Measurements from ENCODE around the gene F2. TPM values are rescaled to one million over a fixed set of nuclear protein-coding genes. Genes with fewer than 3 reads are reported as not detected.
A peak's percentile ranks its signal among the peaks of the same experiment; 100 is the strongest.
"Not testable (repeated sequence)": the region's sequence is repeated elsewhere in the genome, so short reads cannot be mapped to it uniquely, and the experiment has no call there.

F2 gene
- total RNA-seq, 1 experiment from 2014 or later = not detected

DNA sequence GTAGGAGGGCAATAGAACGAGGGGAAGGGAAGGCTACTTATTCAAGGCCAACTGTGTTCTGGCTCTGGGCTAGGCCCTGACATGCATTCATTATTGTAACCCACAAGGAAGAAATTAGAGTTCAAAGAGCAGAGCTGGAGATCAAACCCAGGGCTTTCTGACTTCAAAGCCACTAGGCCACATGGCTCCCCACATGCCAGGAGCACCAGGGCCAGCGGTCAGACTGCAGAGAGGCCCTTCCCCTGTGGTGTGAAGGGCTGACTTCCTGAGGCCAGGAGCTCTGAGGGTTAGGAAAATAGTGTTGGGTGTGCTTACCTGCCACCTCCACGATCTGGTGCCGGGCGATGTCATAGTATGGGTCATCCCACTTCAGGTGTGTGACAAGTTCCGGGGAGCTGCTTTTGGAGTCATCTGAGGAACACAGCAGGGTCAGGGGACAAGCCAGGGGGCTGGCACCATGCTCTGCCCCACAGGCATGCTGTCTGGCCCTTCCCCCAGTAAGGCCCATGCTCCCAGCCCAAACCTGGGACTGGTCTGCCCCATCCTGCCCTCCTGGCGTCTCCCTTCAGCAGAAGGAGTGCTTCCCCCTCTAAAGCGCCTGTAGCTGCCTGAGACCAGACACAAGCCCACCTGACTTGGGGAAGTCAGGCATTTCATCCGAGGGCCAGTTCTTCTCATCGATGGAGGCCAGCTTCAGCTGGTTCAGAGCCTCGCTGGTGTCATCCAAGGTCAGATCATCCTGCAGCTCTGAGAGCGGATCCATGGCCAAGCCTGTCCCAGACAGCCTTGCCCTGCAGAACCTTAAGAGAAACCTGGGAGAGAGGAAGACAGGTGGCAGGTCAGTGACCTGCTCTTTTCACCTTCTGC, 23.4 kb upstream of the F2 start:
- H3K27me3 ChIP-seq (replicated peaks) = no peaks in the 10 kb centered on the region
- peaks cover 40% of the 10 kb centered on the region for H3K36me3 ChIP-seq
- H3K27ac ChIP-seq = no peak overlapping the region
- H3K4me1 ChIP-seq (replicated peaks) = no peaks in the 10 kb centered on the region
- H3K4me3 ChIP-seq = no peak overlapping the region
- no peak for DNase-seq (ENCODE audit: low read depth in 1 of 2, low spot score in 2 of 2)
- no peaks in the 10 kb centered on the region for H3K9me3 ChIP-seq (replicated peaks)

DNA sequence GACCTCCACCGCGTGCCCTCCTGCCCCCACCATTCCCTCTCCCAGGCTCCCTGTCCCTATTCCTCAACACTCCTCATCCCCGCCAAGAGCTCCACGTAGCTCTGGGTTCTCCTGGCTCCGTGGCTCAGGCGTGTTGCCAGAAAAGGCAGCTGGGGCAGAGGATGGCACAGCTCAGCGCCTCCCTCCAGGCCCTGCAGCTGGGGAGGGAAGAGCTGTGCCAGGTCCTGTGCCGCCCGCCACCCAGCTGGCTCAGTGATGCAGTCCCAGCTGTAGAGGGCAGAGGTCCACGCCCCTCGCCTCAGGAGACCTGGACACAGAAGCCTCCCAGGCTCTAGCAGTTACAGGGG, 22.8 kb upstream of the F2 start:
- H3K36me3 ChIP-seq = peaks cover 43% of the 10 kb centered on the region
- H3K27me3 ChIP-seq (replicated peaks) = no peaks in the 10 kb centered on the region
- no peak for DNase-seq (ENCODE audit: low read depth in 1 of 2, low spot score in 2 of 2)
- no peaks in the 10 kb centered on the region for H3K4me1 ChIP-seq (replicated peaks)
- H3K4me3 ChIP-seq = no peak overlapping the region
- H3K9me3 ChIP-seq (replicated peaks) = no peaks in the 10 kb centered on the region
- no peak overlapping the region for H3K27ac ChIP-seq

DNA sequence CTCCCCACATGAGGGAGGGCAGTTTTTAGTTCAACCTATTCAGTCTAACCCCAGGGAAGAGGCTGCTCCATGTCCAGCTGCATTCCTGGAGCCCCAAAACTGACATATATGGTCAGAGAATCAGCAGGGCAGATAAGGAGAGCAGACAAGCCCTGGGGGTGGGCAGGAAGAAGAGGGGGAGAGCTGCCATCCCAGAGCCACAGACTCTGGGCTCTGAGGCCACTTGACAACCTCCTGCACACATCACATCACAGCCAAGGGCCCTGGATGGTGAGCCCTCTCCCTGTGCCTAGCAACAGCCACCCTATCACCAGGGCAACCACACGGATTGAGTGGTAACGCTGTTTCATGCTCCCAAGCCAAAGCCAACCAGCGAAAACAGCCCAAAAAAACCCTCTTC, 21.7 kb upstream of the F2 start:
- Histone ChIP-seq H3K27ac (no peak overlapping the region), H3K4me3 (no peak overlapping the region), H3K4me1 (replicated peaks) (no peaks in the 10 kb centered on the region; the same call in 1 of the 2 replicates), H3K9me3 (replicated peaks) (no peaks in the 10 kb centered on the region), H3K27me3 (replicated peaks) (no peaks in the 10 kb centered on the region), H3K36me3 (peaks cover 50% of the 10 kb centered on the region)
- DNase-seq (ENCODE audit: low read depth in 1 of 2, low spot score in 2 of 2) = no peak

DNA sequence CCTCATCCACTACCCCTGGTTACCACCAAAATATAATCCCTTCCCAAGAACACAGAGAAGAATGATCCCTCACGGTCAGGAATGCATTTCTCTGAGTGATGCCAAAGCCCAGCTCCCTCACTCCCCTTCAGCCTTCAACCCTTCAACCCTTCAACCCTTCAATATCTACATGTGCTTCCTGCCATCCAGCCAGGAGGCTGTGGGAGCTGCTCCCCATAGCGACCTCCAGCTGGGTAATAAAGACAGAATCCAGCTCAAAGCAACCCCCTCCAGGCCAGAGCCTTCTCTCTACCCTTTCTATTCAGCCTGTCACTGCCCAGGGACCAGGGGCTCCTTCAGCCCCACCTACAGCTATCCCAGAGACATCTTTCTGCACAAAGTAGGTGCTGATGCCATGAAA, 21.3 kb upstream of the F2 start:
- no peak overlapping the region for H3K4me3 ChIP-seq
- H3K27me3 ChIP-seq (replicated peaks) = no peaks in the 10 kb centered on the region
- no peaks in the 10 kb centered on the region for H3K9me3 ChIP-seq (replicated peaks)
- H3K36me3 ChIP-seq = peaks cover 54% of the 10 kb centered on the region
- H3K27ac ChIP-seq = no peak overlapping the region
- DNase-seq (ENCODE audit: low read depth in 1 of 2, low spot score in 2 of 2) = no peak
- no peaks in the 10 kb centered on the region; the same call in 1 of the 2 replicates for H3K4me1 ChIP-seq (replicated peaks)

DNA sequence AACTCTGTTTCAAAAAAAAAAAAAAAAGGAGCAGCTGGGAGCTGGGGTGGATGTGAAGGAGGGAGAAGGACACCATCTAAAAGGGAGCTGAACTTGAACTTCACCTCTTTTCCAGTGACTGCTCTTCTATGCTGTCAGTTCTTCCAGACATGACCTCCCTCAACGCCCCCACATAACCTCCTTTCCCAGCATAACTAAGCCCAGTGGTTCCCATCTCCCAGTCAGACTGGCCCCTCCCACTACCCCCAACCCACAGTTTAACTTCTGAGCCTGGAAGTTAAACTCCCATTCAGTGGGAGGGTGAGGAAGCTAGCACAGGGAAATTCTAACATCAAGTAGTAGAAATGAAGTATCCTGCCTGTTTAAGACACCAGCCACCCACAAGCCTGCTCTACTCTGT, 20.4 kb upstream of the F2 start:
- Histone ChIP-seq H3K4me3 (no peak overlapping the region), H3K36me3 (peaks cover 60% of the 10 kb centered on the region), H3K9me3 (replicated peaks) (no peaks in the 10 kb centered on the region), H3K27ac (no peak overlapping the region), H3K4me1 (replicated peaks) (no peaks in the 10 kb centered on the region; the same call in 1 of the 2 replicates), H3K27me3 (replicated peaks) (no peaks in the 10 kb centered on the region)
- DNase-seq (ENCODE audit: low read depth in 1 of 2, low spot score in 2 of 2) = no peak

DNA sequence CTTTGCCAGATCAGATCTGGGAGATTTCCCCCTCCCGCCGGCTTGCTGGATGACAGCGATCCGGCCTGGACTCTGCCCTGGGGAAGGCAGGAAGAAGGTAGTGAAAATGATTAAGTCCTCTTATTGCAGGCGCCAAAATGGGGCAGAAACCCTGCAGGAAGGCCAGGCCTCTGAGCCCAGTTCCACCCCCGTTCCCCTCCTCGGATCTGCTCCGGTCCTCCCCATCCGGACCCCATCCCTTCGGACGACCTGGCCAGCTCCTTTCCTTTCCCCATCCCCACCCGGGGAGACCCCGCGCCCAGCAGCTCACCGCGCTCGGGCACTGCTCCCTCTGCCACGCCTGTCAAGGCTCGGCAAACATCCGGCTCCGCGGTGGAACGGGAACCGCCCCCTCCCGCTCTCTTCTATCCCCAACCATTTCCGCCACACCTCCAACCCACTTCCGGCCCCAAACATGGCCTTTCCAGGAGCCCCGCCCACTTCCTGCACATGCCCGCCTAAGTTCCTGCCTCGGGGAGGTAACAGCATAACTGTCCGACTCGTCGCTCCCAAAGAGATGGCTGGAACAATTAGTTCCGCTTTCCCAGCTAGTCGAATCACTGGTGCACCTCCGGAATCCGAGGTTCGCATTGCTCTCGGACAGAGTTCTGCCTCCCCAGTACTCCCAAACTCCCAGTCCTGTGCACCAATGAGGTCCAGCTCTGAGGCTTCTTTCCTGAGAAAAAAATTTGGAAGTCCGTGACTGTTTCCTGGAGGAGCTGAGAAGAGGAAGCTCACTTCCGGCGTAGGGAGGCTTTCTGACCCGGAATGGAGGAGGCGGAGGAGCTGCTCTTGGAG, 18.6 kb upstream of the F2 start, which contains the start of the genes ARHGAP1 and ZNF408:
Gene ARHGAP1 (minus strand): TSS at position 379 of the 837 bp plus-strand sequence. CDS start 4,512 bp downstream, outside the sequence.
Gene ZNF408 (plus strand): TSS at position 791 of the 837 bp plus-strand sequence. CDS start 17 bp downstream, at position 808.
- peak; percentile 99 for DNase-seq (ENCODE audit: low read depth in 1 of 2, low spot score in 2 of 2)
- no peaks in the 10 kb centered on the region; the same call in 1 of the 2 replicates for H3K4me1 ChIP-seq (replicated peaks)
- H3K27me3 ChIP-seq (replicated peaks) = no peaks in the 10 kb centered on the region
- no peaks in the 10 kb centered on the region for H3K9me3 ChIP-seq (replicated peaks)
- peaks cover 60% of the 10 kb centered on the region for H3K36me3 ChIP-seq
- H3K4me3 ChIP-seq = peak within 1 kb of the TSS; percentile 58
- H3K27ac ChIP-seq = peak within 1 kb of the TSS; percentile 89

DNA sequence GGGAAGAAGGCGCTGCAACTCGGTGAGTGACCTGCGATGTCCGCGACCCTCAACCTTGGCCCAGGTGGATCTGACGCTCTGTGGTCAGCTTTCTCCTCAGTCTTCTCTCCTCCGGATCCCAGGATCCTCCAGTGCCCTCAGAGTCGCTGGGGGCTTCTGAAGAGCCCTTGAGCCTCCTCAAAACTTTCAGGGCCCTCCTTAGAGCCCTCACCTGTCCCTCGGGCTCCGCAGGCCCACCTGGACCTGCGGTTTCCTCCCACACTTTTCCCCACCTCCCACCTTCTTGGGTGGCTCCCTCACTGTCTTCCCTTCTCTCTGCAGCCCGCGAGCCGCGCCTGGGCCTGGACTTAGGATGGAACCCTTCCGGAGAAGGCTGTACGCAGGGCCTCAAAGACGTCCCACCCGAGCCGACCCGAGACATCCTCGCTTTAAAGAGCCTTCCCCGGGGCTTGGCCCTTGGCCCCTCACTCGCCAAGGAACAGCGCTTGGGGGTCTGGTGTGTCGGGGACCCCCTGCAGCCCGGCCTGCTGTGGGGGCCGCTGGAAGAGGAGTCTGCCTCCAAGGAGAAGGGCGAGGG, 17.8 kb upstream of the F2 start:
- Histone ChIP-seq H3K4me1 (replicated peaks) (no peaks in the 10 kb centered on the region; the same call in 1 of the 2 replicates), H3K9me3 (replicated peaks) (no peaks in the 10 kb centered on the region; the same call in 1 of the 2 replicates), H3K4me3 (peak overlapping the region; percentile 58), H3K36me3 (peaks cover 60% of the 10 kb centered on the region), H3K27me3 (replicated peaks) (no peaks in the 10 kb centered on the region), H3K27ac (peak overlapping the region; percentile 89)
- DNase-seq (ENCODE audit: low read depth in 1 of 2, low spot score in 2 of 2) = no peak

DNA sequence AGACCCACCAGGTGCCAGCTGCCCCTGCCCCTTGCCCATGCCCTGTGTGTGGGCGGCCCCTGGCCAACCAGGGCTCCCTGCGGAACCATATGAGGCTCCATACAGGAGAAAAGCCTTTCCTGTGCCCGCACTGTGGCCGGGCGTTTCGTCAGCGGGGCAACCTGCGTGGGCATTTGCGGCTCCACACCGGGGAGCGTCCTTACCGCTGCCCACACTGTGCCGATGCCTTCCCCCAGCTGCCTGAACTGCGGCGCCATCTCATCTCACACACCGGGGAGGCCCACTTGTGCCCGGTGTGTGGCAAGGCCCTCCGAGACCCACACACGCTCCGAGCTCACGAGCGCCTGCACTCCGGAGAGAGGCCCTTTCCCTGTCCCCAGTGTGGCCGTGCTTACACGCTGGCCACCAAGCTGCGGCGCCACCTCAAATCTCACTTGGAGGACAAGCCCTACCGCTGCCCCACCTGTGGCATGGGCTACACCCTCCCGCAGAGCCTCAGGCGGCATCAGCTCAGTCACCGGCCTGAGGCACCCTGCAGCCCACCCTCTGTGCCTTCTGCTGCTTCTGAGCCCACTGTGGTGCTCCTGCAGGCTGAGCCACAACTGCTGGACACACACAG, 13.8 kb upstream of the F2 start:
- Histone ChIP-seq H3K4me1 (replicated peaks) (no peaks in the 10 kb centered on the region; the same call in 1 of the 2 replicates), H3K4me3 (no peak overlapping the region), H3K27ac (no peak overlapping the region), H3K9me3 (replicated peaks) (no peaks in the 10 kb centered on the region; the same call in 1 of the 2 replicates), H3K27me3 (replicated peaks) (no peaks in the 10 kb centered on the region), H3K36me3 (peaks cover 71% of the 10 kb centered on the region)
- no peak for DNase-seq (ENCODE audit: low read depth in 1 of 2, low spot score in 2 of 2)

DNA sequence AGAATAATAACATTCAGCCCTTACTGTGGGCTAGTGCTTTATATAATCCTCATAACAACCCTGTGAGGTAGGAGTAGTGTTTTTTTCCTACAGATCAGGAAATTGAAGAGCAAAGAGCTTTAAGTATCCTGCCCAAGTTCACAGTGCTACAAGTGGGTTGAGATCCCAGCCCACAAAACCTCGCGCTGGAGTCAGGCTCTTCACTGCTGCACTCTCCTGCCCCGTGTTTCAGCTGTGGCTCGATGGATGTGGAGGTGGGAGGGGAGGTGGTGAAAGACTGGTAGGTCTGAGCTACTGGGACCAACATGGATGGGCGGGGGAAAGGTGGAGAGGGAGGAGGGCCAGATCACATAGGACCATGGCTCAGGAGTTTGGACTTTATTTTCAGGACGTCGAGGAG, 12.1 kb upstream of the F2 start:
- no peak for DNase-seq (ENCODE audit: low read depth in 1 of 2, low spot score in 2 of 2)
- Histone ChIP-seq H3K27ac (no peak overlapping the region), H3K4me3 (no peak overlapping the region), H3K4me1 (replicated peaks) (no peaks in the 10 kb centered on the region; the same call in 1 of the 2 replicates), H3K27me3 (replicated peaks) (no peaks in the 10 kb centered on the region), H3K9me3 (replicated peaks) (no peaks in the 10 kb centered on the region; the same call in 1 of the 2 replicates), H3K36me3 (peaks cover 61% of the 10 kb centered on the region)

DNA sequence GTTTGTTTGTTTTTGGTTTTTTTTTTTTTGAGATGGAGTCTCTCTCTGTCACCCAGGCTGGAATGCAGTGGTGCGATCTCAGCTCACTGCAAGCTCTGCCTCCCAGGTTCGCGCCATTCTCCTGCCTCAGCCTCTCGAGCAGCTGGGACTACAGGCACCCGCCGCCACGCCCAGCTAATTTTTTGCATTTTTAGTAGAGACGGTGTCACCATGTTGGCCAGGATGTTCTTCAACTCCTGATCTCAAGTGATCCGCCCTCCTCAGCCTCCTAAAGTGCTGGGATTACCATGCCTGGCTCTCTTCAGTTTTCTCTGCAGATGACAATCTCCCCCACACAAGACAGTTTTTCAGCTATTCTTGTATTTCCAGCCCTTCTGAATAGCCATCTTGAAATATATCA, 9.7 kb upstream of the F2 start:
- peaks cover 39% of the 10 kb centered on the region for H3K36me3 ChIP-seq
- H3K27me3 ChIP-seq (replicated peaks); H3K27ac ChIP-seq; DNase-seq (ENCODE audit: low read depth in 1 of 2, low spot score in 2 of 2); H3K4me1 ChIP-seq (replicated peaks); H3K9me3 ChIP-seq (replicated peaks); H3K4me3 ChIP-seq: not testable (repeated sequence)

DNA sequence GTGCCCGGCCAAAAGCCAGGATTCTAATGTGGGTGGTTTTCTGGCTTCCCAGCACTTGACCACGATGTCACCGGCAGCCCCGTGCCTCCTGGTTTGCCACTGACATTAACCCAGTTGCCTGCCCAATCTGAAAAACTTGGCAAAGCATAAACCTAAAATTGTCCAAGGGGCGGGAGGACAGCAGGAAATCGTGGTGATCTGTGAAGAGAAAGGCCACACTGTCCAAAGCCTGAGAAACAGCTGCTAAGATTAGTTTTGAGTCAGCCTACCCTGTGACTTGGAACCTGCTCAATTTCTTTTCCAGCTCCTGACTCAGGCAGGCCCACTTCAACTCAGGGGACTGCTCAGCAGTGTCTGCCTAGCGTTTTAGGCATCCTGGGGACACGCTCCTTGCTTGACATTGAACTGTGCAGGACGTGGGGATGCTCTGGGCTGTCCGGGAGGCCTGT, 8.2 kb upstream of the F2 start:
- Histone ChIP-seq H3K4me1 (replicated peaks) (peaks cover 13% of the 10 kb centered on the region), H3K9me3 (replicated peaks) (no peaks in the 10 kb centered on the region; the same call in 1 of the 2 replicates), H3K4me3 (no peak overlapping the region), H3K27me3 (replicated peaks) (no peaks in the 10 kb centered on the region), H3K36me3 (peaks cover 24% of the 10 kb centered on the region), H3K27ac (no peak overlapping the region)
- DNase-seq (ENCODE audit: low read depth in 1 of 2, low spot score in 2 of 2) = no peak

DNA sequence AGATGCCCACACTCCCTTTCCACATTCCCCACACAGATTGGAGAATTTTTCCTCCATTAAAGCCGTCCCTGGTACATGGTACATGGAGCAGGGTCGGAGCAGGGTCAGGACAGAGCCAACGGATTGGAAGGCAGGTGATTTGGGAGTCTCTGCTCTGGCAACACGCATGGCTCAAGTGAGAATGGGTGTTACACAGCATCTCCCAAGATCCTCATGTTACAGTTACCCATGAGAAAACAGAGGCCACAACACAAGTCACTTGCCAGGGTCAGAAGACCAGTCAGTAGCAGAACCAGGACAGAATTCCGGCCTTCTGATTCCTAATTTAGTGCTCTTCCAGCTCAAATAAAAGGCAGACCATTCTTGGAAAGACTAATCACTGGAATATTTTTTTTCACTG, 7.7 kb upstream of the F2 start:
- Histone ChIP-seq H3K27ac (no peak overlapping the region), H3K4me3 (no peak overlapping the region), H3K4me1 (replicated peaks) (peaks cover 13% of the 10 kb centered on the region), H3K9me3 (replicated peaks) (no peaks in the 10 kb centered on the region), H3K27me3 (replicated peaks) (no peaks in the 10 kb centered on the region), H3K36me3 (peaks cover 19% of the 10 kb centered on the region)
- no peak for DNase-seq (ENCODE audit: low read depth in 1 of 2, low spot score in 2 of 2)

DNA sequence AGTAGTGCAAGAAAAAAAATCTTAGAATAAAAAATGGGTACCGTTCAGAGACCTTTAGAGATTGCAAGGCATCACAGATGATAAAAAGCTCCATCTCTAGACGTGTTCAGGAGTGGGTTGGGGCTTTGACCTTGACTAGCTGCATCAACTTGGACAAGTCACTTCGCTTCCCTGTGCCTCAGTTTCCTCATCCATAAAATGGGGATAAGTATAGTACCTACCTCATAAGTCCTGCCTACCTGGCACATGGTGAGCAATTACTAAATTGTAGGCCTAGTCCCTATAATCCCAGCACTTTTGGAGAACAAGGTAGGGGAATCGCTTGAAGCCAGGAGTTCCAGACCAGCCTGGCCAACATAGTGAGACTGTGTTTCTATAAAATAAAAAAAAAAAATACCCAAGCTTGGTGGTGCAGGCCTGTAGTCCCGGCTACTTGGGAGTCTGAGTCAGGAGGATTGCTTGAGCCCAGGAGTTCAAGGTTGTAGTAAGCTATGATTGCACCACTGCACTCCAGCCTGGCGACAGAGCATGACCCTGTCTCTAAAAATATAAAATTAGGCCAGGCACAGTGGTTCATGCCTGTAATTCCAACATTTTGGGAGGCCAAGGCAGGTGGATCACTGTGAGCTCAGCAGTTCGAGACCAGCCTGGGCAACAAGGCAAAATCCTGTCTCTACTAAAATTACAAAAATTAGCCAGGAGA, 6.0 kb upstream of the F2 start:
- Histone ChIP-seq H3K36me3 (peaks cover 5% of the 10 kb centered on the region), H3K27me3 (replicated peaks) (no peaks in the 10 kb centered on the region), H3K27ac (no peak overlapping the region), H3K4me3 (no peak overlapping the region), H3K4me1 (replicated peaks) (peaks cover 14% of the 10 kb centered on the region), H3K9me3 (replicated peaks) (no peaks in the 10 kb centered on the region)
- DNase-seq (ENCODE audit: low read depth in 1 of 2, low spot score in 2 of 2) = no peak

Measured in SJSA1 (cell line).